ENCODE results near the gene BLM.

Gene BLM

GRCh38 chr15:90691369-90691768 is 25.8 kb upstream of the BLM start:
- no peak for DNase-seq (ENCODE audit: low read depth in 2 of 3, low spot score in 1 of 3)

GRCh38 chr15:90691982-90692773 is 25.0 kb upstream of the BLM start:
- DNase-seq (ENCODE audit: low read depth in 2 of 3, low spot score in 1 of 3), result no peak

GRCh38 chr15:90694987-90695386 is 22.2 kb upstream of the BLM start:
- no peak for DNase-seq (ENCODE audit: low read depth in 2 of 3, low spot score in 1 of 3)

- DNase-seq (ENCODE audit: low read depth in 2 of 3, low spot score in 1 of 3), result no peak
Observed at GRCh38 chr15:90697175-90697574, 20.0 kb upstream of the BLM start.

- no peak for DNase-seq (ENCODE audit: low read depth in 2 of 3, low spot score in 1 of 3)
Observed at GRCh38 chr15:90698629-90699028, 18.5 kb upstream of the BLM start.

- no peak for DNase-seq (ENCODE audit: low read depth in 2 of 3, low spot score in 1 of 3)
Observed at GRCh38 chr15:90701048-90701447, 16.1 kb upstream of the BLM start.

- no peak for DNase-seq (ENCODE audit: low read depth in 2 of 3, low spot score in 1 of 3)
Observed at GRCh38 chr15:90701880-90702630, 15.1 kb upstream of the BLM start.

GRCh38 chr15:90703455-90703854 is 13.7 kb upstream of the BLM start:
- DNase-seq (ENCODE audit: low read depth in 2 of 3, low spot score in 1 of 3), result no peak

GRCh38 chr15:90705212-90705611 is 11.9 kb upstream of the BLM start:
- DNase-seq (ENCODE audit: low read depth in 2 of 3, low spot score in 1 of 3), result no peak

GRCh38 chr15:90706394-90707327 is 10.5 kb upstream of the BLM start:
- no peak for DNase-seq (ENCODE audit: low read depth in 2 of 3, low spot score in 1 of 3)

GRCh38 chr15:90707489-90707888 is 9.7 kb upstream of the BLM start:
- DNase-seq (ENCODE audit: low read depth in 2 of 3, low spot score in 1 of 3), result no peak

GRCh38 chr15:90708516-90708915 is 8.6 kb upstream of the BLM start:
- no peak for DNase-seq (ENCODE audit: low read depth in 2 of 3, low spot score in 1 of 3)

- no peak for DNase-seq (ENCODE audit: low read depth in 2 of 3, low spot score in 1 of 3)
Observed at GRCh38 chr15:90709278-90709677, 7.9 kb upstream of the BLM start.

GRCh38 chr15:90710436-90711027 is 6.6 kb upstream of the BLM start:
- no peak for DNase-seq (ENCODE audit: low read depth in 2 of 3, low spot score in 1 of 3)

- no peak for DNase-seq (ENCODE audit: low read depth in 2 of 3, low spot score in 1 of 3)
Observed at GRCh38 chr15:90711418-90711824, 5.7 kb upstream of the BLM start.

- no peak for DNase-seq (ENCODE audit: low read depth in 2 of 3, low spot score in 1 of 3)
Observed at GRCh38 chr15:90711842-90712241, 5.3 kb upstream of the BLM start.

GRCh38 chr15:90713081-90713480 is 4.1 kb upstream of the BLM start:
- DNase-seq (ENCODE audit: low read depth in 2 of 3, low spot score in 1 of 3), result no peak

GRCh38 chr15:90716317-90716975 is 700 bp upstream of the BLM start:
- no peak for DNase-seq (ENCODE audit: low read depth in 2 of 3, low spot score in 1 of 3)

- DNase-seq (ENCODE audit: low read depth in 2 of 3, low spot score in 1 of 3), result no peak
Observed at GRCh38 chr15:90718232-90718631, 1.1 kb downstream of the BLM start.

GRCh38 chr15:90720131-90720530 is 3.0 kb downstream of the BLM start:
- DNase-seq (ENCODE audit: low read depth in 2 of 3, low spot score in 1 of 3), result no peak

GRCh38 chr15:90729261-90729660 is 12.1 kb downstream of the BLM start:
- no peak for DNase-seq (ENCODE audit: low read depth in 2 of 3, low spot score in 1 of 3)
